Measurements from ENCODE around the gene GPATCH1. TPM values are rescaled to one million over a fixed set of nuclear protein-coding genes. Genes with fewer than 3 reads are reported as not detected.

GPATCH1 gene
- total RNA-seq, 1 experiment from 2014 or later: 16.1 TPM

GRCh38 chr19:33174186-33174585 lies 93.2 kb downstream of the GPATCH1 start:
- peaks cover 5% of the 10 kb centered on the region for H3K27me3 Mint-ChIP-seq (ENCODE audit: insufficient read depth, unreplicated experiment)

GRCh38 chr19:33175156-33175782 lies 94.3 kb downstream of the GPATCH1 start:
- intact Hi-C loops (cut with micrococcal nuclease; ENCODE audit: unreplicated experiment): loop anchor here (5.0 kb wide), 1 partner anchor 127 kb away; the partner anchor contains the start of gene CEBPA
- Mint-ChIP-seq H3K27me3 (ENCODE audit: insufficient read depth, unreplicated experiment) (peaks cover 5% of the 10 kb centered on the region), H3K4me3 (ENCODE audit: unreplicated experiment) (peak overlapping the region; percentile 94), H3K9me3 (ENCODE audit: unreplicated experiment) (no peaks in the 10 kb centered on the region), H3K27ac (ENCODE audit: unreplicated experiment) (no peak overlapping the region), H3K36me3 (ENCODE audit: insufficient read depth, unreplicated experiment) (peaks cover 22% of the 10 kb centered on the region), H3K4me1 (ENCODE audit: low read depth, unreplicated experiment) (peaks cover 13% of the 10 kb centered on the region)
- no TSS peak for BruUV-seq (replicated peaks)
- Histone ChIP-seq H3K9me3 (no peaks in the 10 kb centered on the region), H3K36me3 (ENCODE audit: control insufficient read depth, insufficient read depth, low read length) (no peaks in the 10 kb centered on the region; the same call in 1 of the 2 replicates), H3K4me1 (0 out of 2 replicates have a peak, but pooled peaks cover 5% of the 10 kb centered on the region), H3K27me3 (replicated peaks; ENCODE audit: control insufficient read depth, insufficient read depth, low read length) (no peaks in the 10 kb centered on the region), H3K4me3 (ENCODE audit: low read depth, low read length) (no peak overlapping the region)
- no peak for DNase-seq
- POLR2A ChIA-PET: interaction anchor here (0.9 kb wide), 1 partner anchor 199 kb away, joined by 3 read pairs; the partner anchor contains the start of gene CEBPG
- CTCF ChIA-PET: interaction anchor here (0.6 kb wide), 1 partner anchor 48 kb away, joined by 3 read pairs; no protein-coding TSS in a partner anchor
- no peak for TF ChIP-seq CTCF (IDR thresholded peaks at IDR 0.05; ENCODE audit: insufficient read depth in 1 of 2, low read depth in 1 of 2, low read length in 1 of 2, severe bottlenecking in 1 of 2, unreplicated experiment in 1 of 2)

More at GRCh38 chr19:33174186-33174585, 93.2 kb downstream of the GPATCH1 start:
- no peak for DNase-seq
- no peaks in the 10 kb centered on the region for H3K9me3 ChIP-seq
- H3K27ac Mint-ChIP-seq (ENCODE audit: unreplicated experiment): no peak overlapping the region
- peaks cover 22% of the 10 kb centered on the region for H3K36me3 Mint-ChIP-seq (ENCODE audit: insufficient read depth, unreplicated experiment)
- 0 out of 2 replicates have a peak, but pooled peaks cover 5% of the 10 kb centered on the region for H3K4me1 ChIP-seq
- intact Hi-C loops (cut with micrococcal nuclease; ENCODE audit: unreplicated experiment): no loop called here
- ChIA-PET POLR2A (interaction anchor here (0.9 kb wide), 1 partner anchor 200 kb away, joined by 3 read pairs; the partner anchor contains the start of gene CEBPG), CTCF (no interaction called here)
- H3K27me3 ChIP-seq (replicated peaks; ENCODE audit: control insufficient read depth, insufficient read depth, low read length): no peaks in the 10 kb centered on the region
- peaks cover 3% of the 10 kb centered on the region for H3K9me3 Mint-ChIP-seq (ENCODE audit: unreplicated experiment)
- no peaks in the 10 kb centered on the region; the same call in 1 of the 2 replicates for H3K36me3 ChIP-seq (ENCODE audit: control insufficient read depth, insufficient read depth, low read length)
- BruUV-seq (replicated peaks): no TSS peak
- H3K4me3 Mint-ChIP-seq (ENCODE audit: unreplicated experiment): no peak overlapping the region
- TF ChIP-seq CTCF (IDR thresholded peaks at IDR 0.05; ENCODE audit: insufficient read depth in 1 of 2, low read depth in 1 of 2, low read length in 1 of 2, severe bottlenecking in 1 of 2, unreplicated experiment in 1 of 2): no peak
- peaks cover 13% of the 10 kb centered on the region for H3K4me1 Mint-ChIP-seq (ENCODE audit: low read depth, unreplicated experiment)
- H3K4me3 ChIP-seq (ENCODE audit: low read depth, low read length): no peak overlapping the region

- peak in 1 of 2 experiments; percentile 16 for TF ChIP-seq CTCF (IDR thresholded peaks at IDR 0.05; ENCODE audit: insufficient read depth in 1 of 2, low read depth in 1 of 2, low read length in 1 of 2, severe bottlenecking in 1 of 2, unreplicated experiment in 1 of 2)
- H3K4me1 ChIP-seq: 0 out of 2 replicates have a peak, but pooled peaks cover 5% of the 10 kb centered on the region
- H3K4me3 Mint-ChIP-seq (ENCODE audit: unreplicated experiment): peak overlapping the region; percentile 94
- peak overlapping the region; percentile 79 for H3K4me3 ChIP-seq (ENCODE audit: low read depth, low read length)
- H3K27me3 ChIP-seq (replicated peaks; ENCODE audit: control insufficient read depth, insufficient read depth, low read length): no peaks in the 10 kb centered on the region
- H3K27me3 Mint-ChIP-seq (ENCODE audit: insufficient read depth, unreplicated experiment): peaks cover 5% of the 10 kb centered on the region
- no peaks in the 10 kb centered on the region for H3K9me3 ChIP-seq
- POLR2A ChIA-PET: interaction anchor here (0.5 to 1.7 kb wide), 19 partner anchors 10 to 1502 kb away, joined by 3 to 15 read pairs (median 4); partner anchors contain the start of genes CEBPA, CEBPG, CEP89 and FAAP24
- H3K27ac Mint-ChIP-seq (ENCODE audit: unreplicated experiment): peak overlapping the region; percentile 98
- no peaks in the 10 kb centered on the region; the same call in 1 of the 2 replicates for H3K36me3 ChIP-seq (ENCODE audit: control insufficient read depth, insufficient read depth, low read length)
- peak; percentile 69 to 70 for DNase-seq
- peaks cover 13% of the 10 kb centered on the region for H3K4me1 Mint-ChIP-seq (ENCODE audit: low read depth, unreplicated experiment)
- H3K36me3 Mint-ChIP-seq (ENCODE audit: insufficient read depth, unreplicated experiment): peaks cover 22% of the 10 kb centered on the region
- CTCF ChIA-PET: interaction anchor here (0.6 to 1.8 kb wide), 14 partner anchors 10 to 602 kb away, joined by 3 to 14 read pairs (median 4); partner anchors contain the start of genes CEBPA and CEBPG
- H3K9me3 Mint-ChIP-seq (ENCODE audit: unreplicated experiment): no peaks in the 10 kb centered on the region
- TSS peak; percentile 61 for BruUV-seq (replicated peaks)
- intact Hi-C loops (cut with micrococcal nuclease; ENCODE audit: unreplicated experiment): loop anchor here (2.0 to 5.0 kb wide), 2 partner anchors 49 to 126 kb away; partner anchors contain the start of gene CEBPA
Observed at GRCh38 chr19:33175886-33176669, 95.1 kb downstream of the GPATCH1 start.
